Ovary (tissue), 9 donors: ENCODE results near the gene SLC22A1. TPM values are rescaled to one million over a fixed set of nuclear protein-coding genes. Genes with fewer than 3 reads are reported as not detected.

Source experiments
- DNase-seq, 5 donors: peaks; one replicate each; pipeline ENCODE4 v3.0.0-alpha.2; 2019 to 2020
- H3K27ac ChIP-seq, 2 donors: fragments of 200-600 bp; one replicate each; pipeline versions ENCODE4 v1.5.1 to v1.8.0; 2019 to 2022
- H3K27me3 ChIP-seq: fragments of 200-600 bp; one replicate; pipeline ENCODE4 v1.8.0; 2022
- H3K36me3 ChIP-seq: fragments of 200-600 bp; sonication (generic); one replicate; pipeline ENCODE4 v1.5.1; 2019
- H3K4me1 ChIP-seq: one replicate; pipeline ENCODE4 v1.8.1; 2013; ENCODE audit warnings: mild to moderate bottlenecking, moderate library complexity; ENCODE audit not compliant: insufficient read depth
- H3K4me3 ChIP-seq: fragments of 200-600 bp; sonication (generic); one replicate; pipeline ENCODE4 v1.5.1; 2017
- H3K9me3 ChIP-seq, 2 donors: fragments of 200-600 bp in 1 of 2; sonication (generic) in 1 of 2; one replicate each; pipeline versions ENCODE4 v1.5.1 to v1.8.1; 2013 to 2019; ENCODE audit warnings: mild to moderate bottlenecking in 1 of 2, moderate library complexity in 1 of 2
- EP300 ChIP-seq: sonication (generic); formaldehyde crosslinking; IDR thresholded peaks from one replicate; pipeline ENCODE4 v1.6.1; 2017; ENCODE audit warnings: antibody characterized with exemption
- POLR2A ChIP-seq: fragments of 450-650 bp; IDR thresholded peaks from one replicate; pipeline ENCODE4 v1.6.1; 2017; ENCODE audit warnings: antibody characterized with exemption, mild to moderate bottlenecking, moderate library complexity
- WGBS, 3 donors: extraction: QIAGEN DNeasy Blood & Tissue Kit in 1 of 3; methylation state at CpG; one replicate each; pipeline versions ENCODE4 v1.1.5 to v1.1.7; 2013 to 2017; 5-methylcytosine and 5-hydroxymethylcytosine counted together
- intact Hi-C, 4 donors: fragments of 100-400 bp; cut with DNase I; formaldehyde crosslinking; loops; one replicate each; pipeline versions ENCODE4 v1.11.0 to v1.15.1; 2022 to 2023
- polyA plus RNA-seq, 2 donors: library from polyadenylated mRNA; stranded (reverse); fragments of 200-250 nt in 1 of 2; fragments of 350-450 nt in 1 of 2; fragmentation: Illumina TruSeq in 1 of 2; extraction: RNeasy Lipid Tissue Mini Kit (QIAGEN cat#74804) in 1 of 2; gene quantifications; one replicate each; pipeline ENCODE4 v1.2.3, GENCODE V29; 2013 to 2014
- total RNA-seq, 7 donors: library from RNA; depleted of rRNA in 2 of 7; stranded (reverse); fragments of >200 nt in 2 of 7; fragmentation: NEBNext Ultra II Directional in 3 of 7; extraction: Animal tissue kit (Norgen Biotek cat#: 25700) in 3 of 7; gene quantifications; one replicate each; pipeline versions ENCODE4 v1.1.0 to v1.2.4, GENCODE V29; 2016 to 2023
- TF ChIP-seq, protein P1 (sequence below), 3 donors: fragments of 450-650 bp in 2 of 3; fragments of 200-600 bp in 1 of 3; IDR thresholded peaks; one replicate each; pipeline versions ENCODE4 v1.5.1 to v1.8.0; 2016 to 2022; ENCODE audit warnings: antibody characterized with exemption in 3 of 3, mild to moderate bottlenecking in 1 of 3
- donor health status: DM: no; HTN: no; CAD: no; lungs with moderate emphysema.
- donor health status: DM: no; HTN: no; CAD: no.
- donor health status: Bipolar disorder and iron deficiency.
- donor health status: DM: yes; HTN: yes; CAD: no.
- donor health status: DM: no; HTN: no; CAD: no.
- donor health status: DM: yes; HTN: yes; CAD: no.

SLC22A1 gene
- total and polyA plus RNA-seq, 9 donors = 0.23 to 2.4 (median 1.1) TPM; not detected in 1

DNA sequence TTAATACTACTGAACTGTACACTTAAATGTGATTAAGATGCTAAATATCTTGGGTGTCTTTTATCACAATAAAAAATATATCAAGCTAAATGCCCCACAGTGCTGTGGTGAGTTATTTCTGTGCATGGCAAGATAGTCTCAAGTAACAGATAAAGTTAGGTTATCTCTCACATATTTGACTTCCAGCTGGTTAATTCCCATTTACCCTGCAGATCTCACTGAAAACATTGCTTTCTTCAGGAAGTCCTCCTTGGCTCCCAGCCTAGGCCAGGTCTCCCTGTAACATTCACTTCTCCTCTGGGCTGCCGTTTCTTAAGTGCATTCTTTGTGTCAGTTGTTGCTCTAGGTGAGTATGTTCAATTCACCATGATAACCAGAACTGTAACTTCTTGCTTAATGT, 59.1 kb downstream of the SLC22A1 start:
- no peaks in the 10 kb centered on the region for H3K4me1 ChIP-seq

DNA sequence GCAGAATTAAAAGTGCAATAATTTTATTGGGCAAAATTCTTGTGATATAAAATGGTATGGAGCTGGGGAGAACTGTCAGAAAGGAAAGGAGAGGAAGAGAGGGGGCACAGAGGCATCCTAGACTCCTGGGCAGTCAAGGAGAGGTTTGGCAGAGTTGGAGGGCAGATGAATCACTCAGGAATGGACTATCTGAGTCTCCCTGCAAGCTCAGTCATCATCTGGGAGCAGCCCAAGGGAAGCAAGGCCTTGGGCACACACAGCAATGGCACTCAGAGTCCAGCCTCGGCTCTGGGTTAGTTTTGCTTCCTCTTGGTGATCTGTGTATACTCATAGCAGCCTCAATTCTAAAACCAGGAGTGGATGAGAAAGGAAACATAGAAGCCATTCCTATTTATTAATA, 67.2 kb downstream of the SLC22A1 start:
- no peak overlapping the region for H3K4me3 ChIP-seq
- H3K9me3 ChIP-seq = no peaks in the 10 kb centered on the region
- no peak overlapping the region for H3K27ac ChIP-seq
- no peak for DNase-seq
- no peaks in the 10 kb centered on the region for H3K36me3 ChIP-seq
- no peaks in the 10 kb centered on the region for H3K4me1 ChIP-seq
- H3K27me3 ChIP-seq = no peaks in the 10 kb centered on the region
- TF ChIP-seq EP300 (no peak), POLR2A (no peak)
- TF ChIP-seq, protein P1, sequence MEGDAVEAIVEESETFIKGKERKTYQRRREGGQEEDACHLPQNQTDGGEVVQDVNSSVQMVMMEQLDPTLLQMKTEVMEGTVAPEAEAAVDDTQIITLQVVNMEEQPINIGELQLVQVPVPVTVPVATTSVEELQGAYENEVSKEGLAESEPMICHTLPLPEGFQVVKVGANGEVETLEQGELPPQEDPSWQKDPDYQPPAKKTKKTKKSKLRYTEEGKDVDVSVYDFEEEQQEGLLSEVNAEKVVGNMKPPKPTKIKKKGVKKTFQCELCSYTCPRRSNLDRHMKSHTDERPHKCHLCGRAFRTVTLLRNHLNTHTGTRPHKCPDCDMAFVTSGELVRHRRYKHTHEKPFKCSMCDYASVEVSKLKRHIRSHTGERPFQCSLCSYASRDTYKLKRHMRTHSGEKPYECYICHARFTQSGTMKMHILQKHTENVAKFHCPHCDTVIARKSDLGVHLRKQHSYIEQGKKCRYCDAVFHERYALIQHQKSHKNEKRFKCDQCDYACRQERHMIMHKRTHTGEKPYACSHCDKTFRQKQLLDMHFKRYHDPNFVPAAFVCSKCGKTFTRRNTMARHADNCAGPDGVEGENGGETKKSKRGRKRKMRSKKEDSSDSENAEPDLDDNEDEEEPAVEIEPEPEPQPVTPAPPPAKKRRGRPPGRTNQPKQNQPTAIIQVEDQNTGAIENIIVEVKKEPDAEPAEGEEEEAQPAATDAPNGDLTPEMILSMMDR (IDR thresholded peaks at IDR 0.05) = no peak
- 63 to 81% (median 68%) methylated on average over 1 of the region's 1 CpG for WGBS, 3 donors
- intact Hi-C loops = no loop called here

More for the DNA sequence above, 59.1 kb downstream of the SLC22A1 start:
- WGBS, 3 donors = 43 to 61% (median 53%) methylated on average over 1 of the region's 1 CpG
- H3K9me3 ChIP-seq = no peaks in the 10 kb centered on the region
- intact Hi-C loops = no loop called here
- no peak for TF ChIP-seq EP300
- TF ChIP-seq, protein P1 (IDR thresholded peaks at IDR 0.05) = no peak
- TF ChIP-seq POLR2A = no peak
- H3K27ac ChIP-seq = no peak overlapping the region
- H3K36me3 ChIP-seq = no peaks in the 10 kb centered on the region
- DNase-seq = no peak
- H3K4me3 ChIP-seq = no peak overlapping the region
- no peaks in the 10 kb centered on the region for H3K27me3 ChIP-seq

DNA sequence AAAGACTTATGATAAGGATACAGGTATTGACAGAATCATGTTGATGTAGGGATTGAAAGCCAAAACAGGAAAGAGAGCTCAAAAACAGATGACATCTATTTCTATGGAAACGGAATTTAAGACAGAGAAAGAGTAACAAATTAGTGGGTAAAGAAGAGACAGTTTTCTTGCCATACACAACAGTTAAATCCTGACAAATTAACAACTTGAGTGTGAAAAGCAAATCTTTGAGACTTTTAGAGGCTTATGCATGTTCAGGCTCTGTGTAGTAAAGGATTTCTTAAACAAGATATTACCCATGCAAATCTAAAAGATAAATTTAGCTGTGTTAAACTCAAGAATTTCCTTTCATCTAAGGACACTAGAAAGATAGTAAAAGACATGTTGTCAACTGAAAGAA, 68.5 kb downstream of the SLC22A1 start:
- WGBS, 3 donors = 68 to 87% (median 83%) methylated on average over 1 of the region's 1 CpG
- intact Hi-C loops = no loop called here
- Histone ChIP-seq H3K36me3 (no peaks in the 10 kb centered on the region), H3K9me3 (no peaks in the 10 kb centered on the region), H3K27me3 (no peaks in the 10 kb centered on the region), H3K27ac (no peak overlapping the region), H3K4me1 (no peaks in the 10 kb centered on the region), H3K4me3 (no peak overlapping the region)
- DNase-seq = no peak
- TF ChIP-seq EP300 = no peak
- no peak for TF ChIP-seq POLR2A
- TF ChIP-seq, protein P1 (IDR thresholded peaks at IDR 0.05) = no peak

DNA sequence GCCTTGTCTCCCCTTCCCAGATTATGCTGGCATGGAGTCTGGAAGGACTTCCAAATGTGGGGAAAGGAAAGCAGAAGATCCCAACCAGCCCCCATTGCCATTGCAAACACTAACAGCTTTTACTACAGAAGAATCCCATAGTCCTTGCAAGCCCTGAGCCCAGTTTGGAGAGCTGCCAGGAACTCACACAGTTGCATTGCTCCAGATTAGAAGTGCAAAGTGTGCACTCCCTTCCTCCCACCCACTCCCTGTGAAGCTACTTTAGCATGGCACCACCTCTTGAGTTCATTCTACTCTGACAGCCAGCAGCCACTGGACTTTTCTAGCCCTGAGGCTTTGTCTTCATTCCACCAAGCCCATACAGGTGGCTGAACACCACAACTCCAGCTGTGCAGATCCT, 69.4 kb downstream of the SLC22A1 start:
- Histone ChIP-seq H3K27me3 (no peaks in the 10 kb centered on the region), H3K36me3 (no peaks in the 10 kb centered on the region), H3K9me3 (no peaks in the 10 kb centered on the region), H3K27ac (no peak overlapping the region), H3K4me3 (no peak overlapping the region), H3K4me1 (no peaks in the 10 kb centered on the region)
- TF ChIP-seq POLR2A = no peak
- TF ChIP-seq, protein P1 (IDR thresholded peaks at IDR 0.05) = no peak
- TF ChIP-seq EP300 = no peak
- intact Hi-C loops = no loop called here
- no peak for DNase-seq

DNA sequence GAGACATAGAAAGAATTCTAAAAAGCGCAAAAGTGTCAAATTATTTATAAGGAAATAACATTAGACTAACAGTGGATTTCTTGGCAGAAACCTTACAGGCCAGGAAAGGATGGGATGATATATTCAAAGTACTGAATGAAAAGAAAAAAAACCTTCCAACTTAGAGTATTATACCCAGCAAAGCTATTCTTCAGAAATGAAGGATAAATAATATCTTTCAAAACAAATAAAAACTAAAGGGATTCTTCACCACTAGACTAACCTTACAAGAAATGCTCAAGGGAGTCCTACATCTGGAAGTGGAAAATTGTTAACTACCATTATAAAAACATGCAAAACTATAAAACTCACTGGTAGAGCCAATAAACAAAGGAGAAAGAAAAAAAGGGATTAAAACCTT, 71.2 kb downstream of the SLC22A1 start:
- intact Hi-C loops = no loop called here
- Histone ChIP-seq H3K27me3 (no peaks in the 10 kb centered on the region), H3K9me3 (no peaks in the 10 kb centered on the region), H3K4me1 (no peaks in the 10 kb centered on the region), H3K36me3 (no peaks in the 10 kb centered on the region), H3K4me3 (no peak overlapping the region), H3K27ac (no peak overlapping the region)
- DNase-seq = no peak
- 96 to 100% (median 96%) methylated on average over 1 of the region's 1 CpG for WGBS, 3 donors
- no peak for TF ChIP-seq POLR2A
- TF ChIP-seq, protein P1 (IDR thresholded peaks at IDR 0.05) = no peak
- no peak for TF ChIP-seq EP300
